ENCODE data around the gene GSTK1.
"Not testable (repeated sequence)": the region's sequence is repeated elsewhere in the genome, so short reads cannot be mapped to it uniquely, and the experiment has no call there.

The GSTK1 gene

GRCh38 chr7:143239813-143240212 lies 23.4 kb upstream of the GSTK1 start:
- DNase-seq, result no peak

- peak; percentile 53 for DNase-seq
These were observed 22.7 kb upstream of the GSTK1 start for GRCh38 chr7:143240291-143241168.

- DNase-seq, result no peak
These were observed 20.9 kb upstream of the GSTK1 start for GRCh38 chr7:143242306-143242705.

- no peak for DNase-seq
These were observed 20.1 kb upstream of the GSTK1 start for GRCh38 chr7:143243111-143243510.

- DNase-seq, result no peak
These were observed 19.6 kb upstream of the GSTK1 start for GRCh38 chr7:143243614-143244013.

- no peak for DNase-seq
These were observed 18.9 kb upstream of the GSTK1 start for GRCh38 chr7:143244321-143244720.

- no peak for DNase-seq
These were observed 18.1 kb upstream of the GSTK1 start for GRCh38 chr7:143245123-143245522.

GRCh38 chr7:143247372-143247771 lies 15.9 kb upstream of the GSTK1 start:
- no peak for DNase-seq

GRCh38 chr7:143248761-143249354 lies 14.4 kb upstream of the GSTK1 start:
- DNase-seq, result no peak

GRCh38 chr7:143250199-143250598 lies 13.0 kb upstream of the GSTK1 start:
- DNase-seq, result no peak

GRCh38 chr7:143250822-143251221 lies 12.4 kb upstream of the GSTK1 start:
- no peak for DNase-seq

GRCh38 chr7:143252006-143252405 lies 11.2 kb upstream of the GSTK1 start:
- no peak for DNase-seq

GRCh38 chr7:143255564-143255963 lies 7.7 kb upstream of the GSTK1 start:
- no peak for DNase-seq

- DNase-seq, result no peak
These were observed 6.9 kb upstream of the GSTK1 start for GRCh38 chr7:143256325-143256724.

- DNase-seq, result no peak
These were observed 6.3 kb upstream of the GSTK1 start for GRCh38 chr7:143256932-143257331.

- no peak for DNase-seq
These were observed 5.7 kb upstream of the GSTK1 start for GRCh38 chr7:143257501-143257900.

GRCh38 chr7:143258831-143259230 lies 4.4 kb upstream of the GSTK1 start:
- no peak for DNase-seq

GRCh38 chr7:143259765-143260164 lies 3.5 kb upstream of the GSTK1 start:
- DNase-seq, result no peak

- DNase-seq, result no peak
These were observed 1.3 kb upstream of the GSTK1 start for GRCh38 chr7:143261901-143262300.

GRCh38 chr7:143264196-143264568 lies 941 bp downstream of the GSTK1 start:
- DNase-seq, result not testable (repeated sequence)

GRCh38 chr7:143265017-143265693 lies 1.9 kb downstream of the GSTK1 start:
- DNase-seq, result no peak

GRCh38 chr7:143269251-143269650 lies 6.0 kb downstream of the GSTK1 start:
- no peak for DNase-seq

GRCh38 chr7:143271240-143271639 lies 8.0 kb downstream of the GSTK1 start:
- no peak for DNase-seq

- DNase-seq, result no peak
These were observed 9.6 kb downstream of the GSTK1 start for GRCh38 chr7:143272871-143273270.

Measured in activated effector memory CD4-positive, alpha-beta T cell treated with Interleukin-2 at 50 U/mL for 16 hours (primary cell).